LNCaP clone FGC (cell line): Measurements from ENCODE around the gene RNF212.

Source experiments
- DNase-seq: peaks from one replicate; pipeline ENCODE4 v3.0.0-alpha.2; 2011; ENCODE audit warnings: low read depth
- H3K4me3 ChIP-seq: 2 replicates; pipeline ENCODE4 v1.5.1; 2011; ENCODE audit warnings: mild to moderate bottlenecking, low read depth, low read length, control low read depth
- CTCF ChIP-seq: IDR thresholded peaks from 2 replicates; pipeline ENCODE4 v1.5.1; 2012; ENCODE audit warnings: mild to moderate bottlenecking; ENCODE audit not compliant: control insufficient read depth, insufficient read depth; ENCODE audit errors: extremely low read depth

RNF212 gene

GRCh38 chr4:1072830-1073446, 40.4 kb downstream of the RNF212 start:
- DNase-seq, result peak; percentile 64
- H3K4me3 ChIP-seq, result no peak overlapping the region
- TF ChIP-seq CTCF, result peak; percentile 84

GRCh38 chr4:1069394-1069793, 44.0 kb downstream of the RNF212 start:
- TF ChIP-seq CTCF, result no peak
- no peak overlapping the region for H3K4me3 ChIP-seq
- no peak for DNase-seq

- TF ChIP-seq CTCF, result no peak
- no peak for DNase-seq
- no peak overlapping the region for H3K4me3 ChIP-seq
Measured at GRCh38 chr4:1065732-1066131, 47.6 kb downstream of the RNF212 start.

- H3K4me3 ChIP-seq, result no peak overlapping the region
- DNase-seq, result no peak
- no peak for TF ChIP-seq CTCF
Measured at GRCh38 chr4:1062419-1062818, 50.9 kb downstream of the RNF212 start.

- TF ChIP-seq CTCF, result no peak
- no peak for DNase-seq
- H3K4me3 ChIP-seq, result no peak overlapping the region
Measured at GRCh38 chr4:1061760-1062159, 51.6 kb downstream of the RNF212 start.

GRCh38 chr4:1061056-1061700, 52.2 kb downstream of the RNF212 start:
- DNase-seq, result no peak
- no peak for TF ChIP-seq CTCF
- H3K4me3 ChIP-seq, result no peak overlapping the region

- H3K4me3 ChIP-seq, result no peak overlapping the region
- DNase-seq, result no peak
- no peak for TF ChIP-seq CTCF
Measured at GRCh38 chr4:1060621-1061020, 52.7 kb downstream of the RNF212 start.
